Hematopoietic multipotent progenitor cell treated with erythropoietin and hydrocortisone succinate and interleukin-3 and kit ligand, for 15 days (in vitro differentiated cells): ENCODE data around the gene LTA.
A peak's percentile ranks its signal among the peaks of the same experiment; 100 is the strongest.
"Not testable (repeated sequence)": the region's sequence is repeated elsewhere in the genome, so short reads cannot be mapped to it uniquely, and the experiment has no call there.

Source experiments
- DNase-seq: peaks from one replicate; pipeline ENCODE4 v3.0.0-alpha.2; 2015; ENCODE audit warnings: low spot score

The LTA gene

GRCh38 chr6:31541658-31542521, 30.2 kb upstream of the LTA start, which contains the start of gene DDX39B:
Gene DDX39B, minus strand, starts transcription at chr6:31542003. Its CDS starts 1,471 bp downstream, at chr6:31540532.
- DNase-seq = peak; percentile 97

GRCh38 chr6:31543639-31544038, 28.4 kb upstream of the LTA start:
- DNase-seq = no peak

GRCh38 chr6:31544676-31545075, 27.4 kb upstream of the LTA start:
- no peak for DNase-seq

- no peak for DNase-seq
These were observed 26.8 kb upstream of the LTA start for GRCh38 chr6:31545291-31545690.

- peak; percentile 83 for DNase-seq
These were observed 25.6 kb upstream of the LTA start, which contains the start of gene ATP6V1G2 for GRCh38 chr6:31546339-31546957. Gene ATP6V1G2, minus strand, starts transcription at chr6:31546608. Its CDS starts 49 bp downstream, at chr6:31546559.

- peak; percentile 93 for DNase-seq
These were observed 24.9 kb upstream of the LTA start, which contains the start of gene NFKBIL1 for GRCh38 chr6:31546958-31547726. Gene NFKBIL1, plus strand, starts transcription at chr6:31547608. Its CDS starts 87 bp downstream, at chr6:31547695.

GRCh38 chr6:31547727-31548543, 24.2 kb upstream of the LTA start:
- DNase-seq = no peak

- DNase-seq = no peak
These were observed 23.6 kb upstream of the LTA start for GRCh38 chr6:31548544-31548873.

- DNase-seq = not testable (repeated sequence)
These were observed 20.7 kb upstream of the LTA start for GRCh38 chr6:31551371-31551770.

- no peak for DNase-seq
These were observed 15.8 kb upstream of the LTA start for GRCh38 chr6:31556307-31556706.

- DNase-seq = no peak
These were observed 14.4 kb upstream of the LTA start for GRCh38 chr6:31557443-31558317.

GRCh38 chr6:31558318-31558625, 13.8 kb upstream of the LTA start:
- DNase-seq = no peak

- DNase-seq = no peak
These were observed 13.2 kb upstream of the LTA start for GRCh38 chr6:31558631-31559500.

GRCh38 chr6:31559606-31559957, 12.5 kb upstream of the LTA start:
- no peak for DNase-seq

GRCh38 chr6:31559958-31560696, 12.0 kb upstream of the LTA start:
- no peak for DNase-seq

GRCh38 chr6:31560697-31561058, 11.4 kb upstream of the LTA start:
- no peak for DNase-seq

- DNase-seq = no peak
These were observed 4.3 kb upstream of the LTA start for GRCh38 chr6:31567531-31568370.

- DNase-seq = no peak
These were observed 3.5 kb upstream of the LTA start for GRCh38 chr6:31568537-31568961.
